Fibroblast of mammary gland (primary cell): Measurements from ENCODE around the gene STAG2.
A peak's percentile ranks its signal among the peaks of the same experiment; 100 is the strongest.
"Not testable (repeated sequence)": the region's sequence is repeated elsewhere in the genome, so short reads cannot be mapped to it uniquely, and the experiment has no call there.

Experiments used
- DNase-seq: peaks from one replicate; pipeline ENCODE4 v3.0.0-alpha.2; 2010; ENCODE audit warnings: low read depth
- H3K4me3 ChIP-seq: 2 replicates; pipeline ENCODE4 v1.5.1; 2011; ENCODE audit warnings: low read depth, mild to moderate bottlenecking, low read length, moderate library complexity; ENCODE audit not compliant: control insufficient read depth
- TF ChIP-seq, protein P1 (sequence below): conservative IDR thresholded peaks from 2 replicates; pipeline ENCODE4 v1.5.1; 2011; ENCODE audit warnings: low read depth, low read length, inconsistent platforms; ENCODE audit not compliant: control insufficient read depth, insufficient read depth

STAG2 gene

DNA sequence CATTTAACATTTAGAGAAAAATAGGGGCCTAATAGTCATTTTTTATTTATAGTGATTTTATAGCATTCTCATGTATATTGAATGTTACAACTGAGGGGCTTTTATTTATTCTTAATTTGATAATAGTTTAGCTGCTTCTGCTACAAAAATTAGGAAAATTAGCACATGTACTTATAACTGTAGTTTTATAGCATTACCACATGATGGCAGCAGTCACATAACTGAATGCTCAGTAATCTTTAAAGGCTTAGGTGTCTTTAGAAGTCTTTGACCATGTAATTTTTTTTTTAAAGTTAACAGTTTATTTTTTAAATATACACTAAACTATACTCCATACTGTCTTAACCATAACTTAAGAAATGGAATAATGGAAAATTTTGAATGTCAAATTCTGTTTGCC lies 136.6 kb downstream of the STAG2 start:
- peak; percentile 54 for DNase-seq
- H3K4me3 ChIP-seq = no peak overlapping the region
- TF ChIP-seq, protein P1, sequence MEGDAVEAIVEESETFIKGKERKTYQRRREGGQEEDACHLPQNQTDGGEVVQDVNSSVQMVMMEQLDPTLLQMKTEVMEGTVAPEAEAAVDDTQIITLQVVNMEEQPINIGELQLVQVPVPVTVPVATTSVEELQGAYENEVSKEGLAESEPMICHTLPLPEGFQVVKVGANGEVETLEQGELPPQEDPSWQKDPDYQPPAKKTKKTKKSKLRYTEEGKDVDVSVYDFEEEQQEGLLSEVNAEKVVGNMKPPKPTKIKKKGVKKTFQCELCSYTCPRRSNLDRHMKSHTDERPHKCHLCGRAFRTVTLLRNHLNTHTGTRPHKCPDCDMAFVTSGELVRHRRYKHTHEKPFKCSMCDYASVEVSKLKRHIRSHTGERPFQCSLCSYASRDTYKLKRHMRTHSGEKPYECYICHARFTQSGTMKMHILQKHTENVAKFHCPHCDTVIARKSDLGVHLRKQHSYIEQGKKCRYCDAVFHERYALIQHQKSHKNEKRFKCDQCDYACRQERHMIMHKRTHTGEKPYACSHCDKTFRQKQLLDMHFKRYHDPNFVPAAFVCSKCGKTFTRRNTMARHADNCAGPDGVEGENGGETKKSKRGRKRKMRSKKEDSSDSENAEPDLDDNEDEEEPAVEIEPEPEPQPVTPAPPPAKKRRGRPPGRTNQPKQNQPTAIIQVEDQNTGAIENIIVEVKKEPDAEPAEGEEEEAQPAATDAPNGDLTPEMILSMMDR = peak; percentile 60

DNA sequence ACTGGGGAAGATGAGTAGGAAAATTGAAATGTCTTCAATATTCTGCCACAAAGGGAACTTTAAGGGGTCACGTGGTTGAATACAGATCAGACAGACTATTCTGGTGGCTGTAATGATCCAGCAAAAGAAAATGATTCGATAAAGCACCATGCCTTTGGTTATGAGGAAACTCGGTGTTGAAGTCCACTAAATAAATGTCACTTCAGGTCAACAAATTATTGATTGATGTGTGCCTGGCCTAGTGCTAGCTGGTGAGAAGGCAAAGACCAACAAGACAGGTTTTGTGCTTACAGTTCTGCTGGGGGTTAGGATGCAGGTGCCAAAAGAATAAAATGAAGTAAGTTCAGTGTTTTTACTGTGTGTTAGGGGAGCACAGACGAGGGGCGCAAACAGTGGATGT lies 142.5 kb downstream of the STAG2 start:
- no peak for DNase-seq
- no peak overlapping the region for H3K4me3 ChIP-seq
- TF ChIP-seq, protein P1 = no peak

DNA sequence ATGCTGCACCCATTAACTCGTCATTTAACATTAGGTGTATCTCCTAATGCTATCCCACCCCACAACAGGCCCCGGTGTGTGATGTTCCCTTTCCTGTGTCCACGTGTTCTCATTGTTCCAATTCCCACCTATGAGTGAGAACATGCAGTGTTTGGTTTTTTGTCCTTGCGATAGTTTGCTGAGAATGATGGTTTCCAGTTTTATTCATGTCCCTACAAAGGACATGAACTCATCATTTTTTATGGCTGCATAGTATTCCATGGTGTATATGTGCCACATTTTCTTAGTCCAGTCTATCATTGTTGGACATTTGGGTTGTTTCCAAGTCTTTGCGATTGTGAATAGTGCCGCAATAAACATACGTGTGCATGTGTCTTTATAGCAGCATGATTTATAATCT lies 143.0 kb downstream of the STAG2 start:
- not testable (repeated sequence) for DNase-seq, H3K4me3 ChIP-seq

DNA sequence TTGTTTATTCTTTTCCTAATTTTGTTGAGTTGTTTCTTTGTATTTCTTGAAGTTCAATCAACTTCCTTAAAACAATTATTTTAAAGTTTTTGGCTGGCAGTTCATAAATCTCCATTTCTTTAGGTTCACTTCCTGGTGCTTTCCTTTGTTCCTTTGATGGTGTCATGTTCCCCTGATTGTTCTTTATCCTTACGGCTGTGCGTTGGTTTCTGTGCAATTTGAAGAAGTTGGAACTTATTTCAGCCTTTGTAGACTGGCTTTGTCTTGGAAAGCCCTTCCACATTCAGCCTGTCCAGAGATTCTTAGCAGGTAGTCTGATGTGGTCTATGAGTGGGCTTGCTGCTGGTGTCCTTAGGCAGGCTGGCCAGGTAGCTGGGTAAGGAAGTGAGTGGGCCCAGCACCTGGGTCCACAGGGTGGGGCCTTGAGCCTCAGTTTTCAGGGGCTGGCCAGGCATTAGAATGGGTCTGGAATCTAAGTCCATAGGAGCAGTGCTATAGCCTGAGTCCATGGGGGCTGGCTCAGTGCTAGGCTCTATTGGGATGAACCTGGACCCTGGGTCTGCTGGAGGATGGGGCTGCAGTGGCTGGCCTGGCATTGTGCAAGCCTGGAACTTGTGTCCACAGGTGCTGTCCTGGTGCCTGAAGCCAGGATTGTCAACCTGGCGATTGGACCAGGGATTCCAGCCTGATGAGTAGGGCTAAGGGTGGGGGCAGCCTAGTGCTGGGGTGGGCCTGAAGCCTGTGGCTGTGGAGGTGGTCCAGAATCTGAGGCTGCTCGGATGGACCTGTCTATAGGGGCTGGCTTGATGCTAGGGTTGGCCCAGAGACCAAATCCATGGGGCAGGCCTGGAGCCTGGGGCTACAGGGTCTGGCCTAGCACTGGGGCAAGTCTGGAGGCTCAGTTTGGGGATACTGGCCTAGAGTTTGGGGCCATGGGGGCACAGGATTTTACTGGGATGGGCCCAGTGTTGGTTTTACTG lies 152.4 kb downstream of the STAG2 start:
- no peak for DNase-seq
- H3K4me3 ChIP-seq = no peak overlapping the region

DNA sequence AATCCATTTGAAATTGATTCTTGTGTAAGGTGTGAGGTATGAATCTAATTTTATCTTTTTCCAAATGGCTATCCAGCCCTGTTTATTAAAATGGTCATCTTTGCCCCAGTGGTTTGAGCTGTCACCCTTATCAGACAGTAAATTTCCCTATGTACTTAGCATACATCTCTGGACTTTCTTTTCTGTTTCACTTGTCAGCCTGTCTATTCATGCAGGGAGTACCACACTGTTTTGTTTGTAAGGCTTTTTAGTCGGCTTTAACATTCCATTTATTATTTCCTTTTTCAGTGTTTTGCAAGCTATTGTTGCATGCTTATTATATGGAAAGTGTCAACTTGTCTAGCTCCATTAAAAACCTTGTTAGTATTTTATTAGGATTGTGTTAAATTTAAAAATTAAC lies 155.8 kb downstream of the STAG2 start:
- DNase-seq = no peak
- H3K4me3 ChIP-seq = no peak overlapping the region
- TF ChIP-seq, protein P1 = no peak

More for the DNA sequence above, 152.4 kb downstream of the STAG2 start:
- TF ChIP-seq, protein P1 = no peak

DNA sequence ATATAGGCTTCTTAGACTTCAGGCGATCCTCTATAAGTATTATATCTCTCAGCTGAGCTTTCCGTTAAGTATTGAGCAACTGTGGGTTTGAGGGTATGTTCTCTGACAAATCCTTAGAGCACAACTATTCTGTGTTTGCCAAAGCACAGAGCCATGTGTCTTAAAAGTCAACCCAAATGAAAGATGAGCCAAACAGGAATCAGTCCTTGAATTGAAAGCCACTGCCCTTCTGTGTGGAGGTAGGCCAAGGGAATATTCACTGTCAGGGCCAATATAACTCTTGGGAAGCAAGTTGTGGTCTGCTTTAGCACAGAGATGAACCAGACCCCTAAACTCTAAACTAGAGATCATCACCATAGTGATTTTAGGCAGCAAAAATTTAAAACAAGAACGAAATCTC lies 164.0 kb downstream of the STAG2 start:
- no peak overlapping the region for H3K4me3 ChIP-seq
- TF ChIP-seq, protein P1 = no peak
- peak; percentile 25 for DNase-seq

DNA sequence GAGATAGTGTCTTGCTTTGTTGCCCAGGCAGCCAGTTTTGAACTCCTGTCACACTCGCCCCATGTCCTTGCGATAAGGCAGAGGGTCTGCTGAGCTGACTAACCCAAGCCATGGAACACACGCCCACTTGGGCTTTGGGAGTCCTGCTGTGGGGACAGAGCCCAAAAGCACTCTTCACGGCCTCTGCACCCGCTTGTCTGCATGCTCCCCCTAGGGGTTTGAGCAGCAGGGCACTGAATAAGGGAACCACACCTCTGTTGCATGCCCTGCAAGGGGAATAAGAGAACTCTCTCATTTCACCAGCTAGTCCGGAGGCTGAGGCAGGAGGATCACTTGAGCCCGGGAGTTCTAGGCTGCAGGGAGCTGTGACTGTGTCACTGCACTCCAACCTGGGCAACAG lies 166.0 kb downstream of the STAG2 start:
- no peak overlapping the region for H3K4me3 ChIP-seq
- no peak for DNase-seq
- TF ChIP-seq, protein P1 = no peak

DNA sequence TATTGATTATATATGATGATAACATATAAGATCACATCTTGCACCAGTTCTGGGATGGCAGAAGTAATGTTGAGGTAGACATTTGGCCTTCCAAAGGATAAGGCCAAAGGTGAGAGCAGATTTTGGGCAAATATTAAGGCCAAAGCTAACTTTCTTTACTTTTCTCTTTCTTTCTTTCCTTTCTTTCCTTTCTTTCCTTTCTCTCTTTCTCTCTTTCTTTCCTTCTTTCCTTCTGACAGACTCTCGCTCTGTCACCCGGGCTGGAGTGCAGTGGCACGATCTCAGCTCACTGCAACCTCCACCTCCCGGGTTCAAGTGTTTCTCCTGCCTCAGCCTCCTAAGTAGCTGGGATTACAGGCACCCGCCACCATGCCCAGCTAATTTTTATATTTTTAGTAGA lies 170.9 kb downstream of the STAG2 start:
- not testable (repeated sequence) for H3K4me3 ChIP-seq, DNase-seq
